Measurements from ENCODE around the gene KRT6B. TPM values are rescaled to one million over a fixed set of nuclear protein-coding genes. Genes with fewer than 3 reads are reported as not detected.

Gene KRT6B
- total RNA-seq, 1 experiment from 2014 or later, result not detected

DNA sequence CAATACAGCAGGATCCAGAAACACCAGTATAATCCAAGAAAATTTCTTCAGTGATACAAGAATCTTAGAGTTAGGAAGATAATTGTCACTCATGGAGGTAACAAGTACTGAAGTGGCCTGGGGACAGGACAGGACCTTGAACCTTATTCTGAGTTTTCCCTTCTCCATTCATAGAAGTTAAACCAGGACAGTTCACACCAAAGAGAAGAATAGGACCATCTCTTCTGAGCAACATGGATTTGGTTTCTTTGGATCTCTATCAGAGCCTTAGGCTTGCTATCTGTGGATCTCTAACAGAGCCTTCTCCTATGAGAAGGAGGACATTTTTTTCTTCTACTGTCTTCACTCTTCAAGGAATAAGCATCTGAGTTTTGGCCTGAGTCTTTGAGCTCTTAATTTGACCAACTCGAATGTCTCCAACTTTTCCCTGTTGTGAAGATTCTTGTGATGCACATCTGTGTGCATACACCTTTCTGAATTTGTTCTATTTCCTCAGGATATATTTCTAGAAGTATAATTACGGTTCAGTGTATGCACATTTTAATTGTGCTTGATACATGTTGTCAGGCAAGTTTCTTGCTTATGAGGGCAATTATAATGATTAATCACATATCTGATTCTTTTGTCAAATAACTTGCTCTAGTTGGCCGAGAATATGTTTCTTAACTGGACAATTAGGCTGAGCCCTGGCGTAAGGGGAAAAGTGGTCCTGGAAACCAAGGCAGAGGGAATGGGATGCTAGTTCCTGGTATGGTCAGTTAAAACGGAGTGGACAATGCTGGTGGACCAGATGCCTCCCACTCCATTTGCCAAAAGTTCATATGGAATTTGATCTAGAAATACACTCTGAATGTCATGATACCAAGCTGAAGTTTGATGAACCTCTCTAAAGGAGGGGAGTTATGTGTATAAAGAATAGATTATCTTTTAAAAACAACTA, 34.5 kb upstream of the KRT6B start:
- no peaks in the 10 kb centered on the region for H3K36me3 ChIP-seq (ENCODE audit: control insufficient read depth, insufficient read depth, low read length)
- peaks cover 8% of the 10 kb centered on the region; the same call in 1 of the 2 replicates for H3K9me3 ChIP-seq
- ChIA-PET POLR2A (no interaction called here), CTCF (no interaction called here)
- no peaks in the 10 kb centered on the region for H3K27me3 ChIP-seq (replicated peaks; ENCODE audit: control insufficient read depth, insufficient read depth, low read length)
- BruUV-seq (replicated peaks), result no TSS peak
- Mint-ChIP-seq H3K4me1 (ENCODE audit: low read depth, unreplicated experiment) (no peaks in the 10 kb centered on the region), H3K9me3 (ENCODE audit: unreplicated experiment) (peaks cover 12% of the 10 kb centered on the region), H3K36me3 (ENCODE audit: insufficient read depth, unreplicated experiment) (no peaks in the 10 kb centered on the region), H3K4me3 (ENCODE audit: unreplicated experiment) (no peak overlapping the region), H3K27me3 (ENCODE audit: insufficient read depth, unreplicated experiment) (peaks cover 24% of the 10 kb centered on the region), H3K27ac (ENCODE audit: unreplicated experiment) (no peak overlapping the region)
- H3K4me1 ChIP-seq, result no peaks in the 10 kb centered on the region
- no peak for DNase-seq
- H3K4me3 ChIP-seq (ENCODE audit: low read depth, low read length), result no peak overlapping the region
- intact Hi-C loops (cut with micrococcal nuclease; ENCODE audit: unreplicated experiment), result no loop called here
- TF ChIP-seq, protein P1, sequence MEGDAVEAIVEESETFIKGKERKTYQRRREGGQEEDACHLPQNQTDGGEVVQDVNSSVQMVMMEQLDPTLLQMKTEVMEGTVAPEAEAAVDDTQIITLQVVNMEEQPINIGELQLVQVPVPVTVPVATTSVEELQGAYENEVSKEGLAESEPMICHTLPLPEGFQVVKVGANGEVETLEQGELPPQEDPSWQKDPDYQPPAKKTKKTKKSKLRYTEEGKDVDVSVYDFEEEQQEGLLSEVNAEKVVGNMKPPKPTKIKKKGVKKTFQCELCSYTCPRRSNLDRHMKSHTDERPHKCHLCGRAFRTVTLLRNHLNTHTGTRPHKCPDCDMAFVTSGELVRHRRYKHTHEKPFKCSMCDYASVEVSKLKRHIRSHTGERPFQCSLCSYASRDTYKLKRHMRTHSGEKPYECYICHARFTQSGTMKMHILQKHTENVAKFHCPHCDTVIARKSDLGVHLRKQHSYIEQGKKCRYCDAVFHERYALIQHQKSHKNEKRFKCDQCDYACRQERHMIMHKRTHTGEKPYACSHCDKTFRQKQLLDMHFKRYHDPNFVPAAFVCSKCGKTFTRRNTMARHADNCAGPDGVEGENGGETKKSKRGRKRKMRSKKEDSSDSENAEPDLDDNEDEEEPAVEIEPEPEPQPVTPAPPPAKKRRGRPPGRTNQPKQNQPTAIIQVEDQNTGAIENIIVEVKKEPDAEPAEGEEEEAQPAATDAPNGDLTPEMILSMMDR (IDR thresholded peaks at IDR 0.05; ENCODE audit: insufficient read depth in 1 of 2, low read depth in 1 of 2, low read length in 1 of 2, severe bottlenecking in 1 of 2, unreplicated experiment in 1 of 2), result no peak

DNA sequence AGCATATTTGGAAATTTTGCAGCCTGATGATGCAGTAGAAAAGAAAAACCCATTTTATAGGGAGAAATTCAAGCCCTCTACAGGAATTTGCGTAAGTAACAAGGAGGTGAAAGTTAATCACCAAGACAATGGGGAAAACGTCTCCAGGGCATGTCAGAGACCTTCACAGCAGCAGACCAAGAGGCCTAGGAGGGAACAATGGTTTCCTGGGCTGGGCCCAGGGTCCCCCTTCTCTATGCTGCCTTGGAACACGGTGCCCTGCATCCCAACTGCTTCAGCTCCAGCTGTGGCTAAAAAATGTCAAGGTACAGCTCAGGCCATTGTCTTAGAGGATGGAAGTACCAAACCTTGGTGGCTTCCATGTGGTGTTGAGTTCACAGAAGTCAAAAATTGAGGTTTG, 28.1 kb upstream of the KRT6B start:
- peaks cover 11% of the 10 kb centered on the region for H3K27me3 Mint-ChIP-seq (ENCODE audit: insufficient read depth, unreplicated experiment)
- H3K9me3 ChIP-seq, result peaks cover 4% of the 10 kb centered on the region; the same call in 1 of the 2 replicates
- POLR2A ChIA-PET, result interaction anchor here (0.7 kb wide), 1 partner anchor 210 kb away, joined by 3 read pairs; no protein-coding TSS in a partner anchor
- no peaks in the 10 kb centered on the region for H3K36me3 Mint-ChIP-seq (ENCODE audit: insufficient read depth, unreplicated experiment)
- CTCF ChIA-PET, result no interaction called here
- H3K27me3 ChIP-seq (replicated peaks; ENCODE audit: control insufficient read depth, insufficient read depth, low read length), result no peaks in the 10 kb centered on the region
- no peak overlapping the region for H3K27ac Mint-ChIP-seq (ENCODE audit: unreplicated experiment)
- no peaks in the 10 kb centered on the region for H3K4me1 Mint-ChIP-seq (ENCODE audit: low read depth, unreplicated experiment)
- H3K4me3 ChIP-seq (ENCODE audit: low read depth, low read length), result no peak overlapping the region
- no peak for DNase-seq
- no peak overlapping the region for H3K4me3 Mint-ChIP-seq (ENCODE audit: unreplicated experiment)
- TF ChIP-seq, protein P1 (IDR thresholded peaks at IDR 0.05; ENCODE audit: insufficient read depth in 1 of 2, low read depth in 1 of 2, low read length in 1 of 2, severe bottlenecking in 1 of 2, unreplicated experiment in 1 of 2), result no peak
- intact Hi-C loops (cut with micrococcal nuclease; ENCODE audit: unreplicated experiment), result no loop called here
- no peaks in the 10 kb centered on the region for H3K36me3 ChIP-seq (ENCODE audit: control insufficient read depth, insufficient read depth, low read length)
- no TSS peak for BruUV-seq (replicated peaks)
- no peaks in the 10 kb centered on the region for H3K4me1 ChIP-seq
- peaks cover 35% of the 10 kb centered on the region for H3K9me3 Mint-ChIP-seq (ENCODE audit: unreplicated experiment)

DNA sequence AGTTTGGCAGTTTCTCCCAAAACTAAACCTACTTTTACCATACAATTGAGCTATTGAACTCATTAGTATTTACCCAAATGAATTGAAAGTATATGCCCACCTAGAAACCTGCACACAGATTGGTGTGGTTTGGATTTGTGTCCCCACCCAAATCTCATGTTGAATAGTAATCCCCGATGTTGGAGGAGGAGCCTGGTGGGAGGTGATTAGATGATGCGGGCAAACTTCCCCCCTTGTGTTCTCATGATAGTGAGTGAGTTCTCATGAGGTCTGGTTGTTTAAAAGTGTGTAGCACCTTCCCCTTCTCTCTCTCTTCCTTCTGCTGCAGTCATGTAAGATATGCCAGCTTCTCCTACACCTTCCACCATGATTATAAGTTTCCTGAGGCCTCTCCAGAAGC, 25.7 kb upstream of the KRT6B start:
- H3K9me3 ChIP-seq, result no peaks in the 10 kb centered on the region
- H3K4me3 ChIP-seq (ENCODE audit: low read depth, low read length), result no peak overlapping the region
- no TSS peak for BruUV-seq (replicated peaks)
- H3K27ac Mint-ChIP-seq (ENCODE audit: unreplicated experiment), result no peak overlapping the region
- no peak for DNase-seq
- H3K36me3 Mint-ChIP-seq (ENCODE audit: insufficient read depth, unreplicated experiment), result no peaks in the 10 kb centered on the region
- peaks cover 29% of the 10 kb centered on the region for H3K9me3 Mint-ChIP-seq (ENCODE audit: unreplicated experiment)
- no peaks in the 10 kb centered on the region for H3K4me1 Mint-ChIP-seq (ENCODE audit: low read depth, unreplicated experiment)
- TF ChIP-seq, protein P1 (IDR thresholded peaks at IDR 0.05; ENCODE audit: insufficient read depth in 1 of 2, low read depth in 1 of 2, low read length in 1 of 2, severe bottlenecking in 1 of 2, unreplicated experiment in 1 of 2), result no peak
- peaks cover 2% of the 10 kb centered on the region for H3K27me3 Mint-ChIP-seq (ENCODE audit: insufficient read depth, unreplicated experiment)
- H3K4me3 Mint-ChIP-seq (ENCODE audit: unreplicated experiment), result no peak overlapping the region
- POLR2A ChIA-PET, result no interaction called here
- no peaks in the 10 kb centered on the region for H3K27me3 ChIP-seq (replicated peaks; ENCODE audit: control insufficient read depth, insufficient read depth, low read length)
- H3K36me3 ChIP-seq (ENCODE audit: control insufficient read depth, insufficient read depth, low read length), result no peaks in the 10 kb centered on the region
- CTCF ChIA-PET, result no interaction called here
- intact Hi-C loops (cut with micrococcal nuclease; ENCODE audit: unreplicated experiment), result no loop called here
- no peaks in the 10 kb centered on the region for H3K4me1 ChIP-seq

Measured in Caco-2 (cell line).